Measurements from ENCODE around the gene DTNBP1. TPM values are rescaled to one million over a fixed set of nuclear protein-coding genes. Genes with fewer than 3 reads are reported as not detected.

Gene DTNBP1
- total RNA-seq, 1 experiment from 2014 or later: 12.8 TPM

DNA sequence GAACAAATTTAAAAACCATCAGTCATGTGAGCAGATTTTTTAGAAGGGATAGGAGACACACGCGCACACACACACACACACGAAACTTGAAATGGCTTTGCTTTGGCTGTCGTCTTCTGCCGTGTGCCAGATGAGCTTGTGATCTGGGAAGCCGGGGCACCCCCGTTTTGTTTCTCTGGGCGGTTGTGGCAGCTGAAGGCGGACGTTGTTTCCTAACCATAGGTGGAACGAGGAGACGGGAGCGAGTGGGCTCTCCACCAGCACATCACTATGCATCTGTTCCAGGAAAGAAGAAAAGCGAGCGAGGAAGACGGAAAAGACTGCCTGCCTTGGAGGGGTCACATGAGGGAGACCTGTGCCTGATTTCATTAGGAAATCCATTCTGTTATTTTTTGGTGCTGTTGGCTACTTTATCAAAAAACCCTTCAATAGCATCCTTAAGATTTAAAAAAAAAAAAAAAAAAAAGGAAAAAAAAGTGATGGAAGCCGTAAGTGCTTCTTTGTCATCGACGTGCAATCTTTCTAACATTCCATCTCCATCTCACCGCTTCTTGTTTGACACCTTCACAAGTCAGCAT, 142.1 kb downstream of the DTNBP1 start:
- Mint-ChIP-seq H3K27ac (ENCODE audit: unreplicated experiment) (no peak overlapping the region), H3K4me1 (ENCODE audit: low read depth, unreplicated experiment) (peaks cover 6% of the 10 kb centered on the region), H3K4me3 (ENCODE audit: low read depth, unreplicated experiment) (no peak overlapping the region), H3K27me3 (ENCODE audit: unreplicated experiment) (no peaks in the 10 kb centered on the region), H3K36me3 (ENCODE audit: insufficient read depth, unreplicated experiment) (peaks cover 31% of the 10 kb centered on the region), H3K9me3 (ENCODE audit: low read depth, unreplicated experiment) (no peaks in the 10 kb centered on the region)
- no TSS peak for BruUV-seq (replicated peaks)
- TF ChIP-seq, protein P1, sequence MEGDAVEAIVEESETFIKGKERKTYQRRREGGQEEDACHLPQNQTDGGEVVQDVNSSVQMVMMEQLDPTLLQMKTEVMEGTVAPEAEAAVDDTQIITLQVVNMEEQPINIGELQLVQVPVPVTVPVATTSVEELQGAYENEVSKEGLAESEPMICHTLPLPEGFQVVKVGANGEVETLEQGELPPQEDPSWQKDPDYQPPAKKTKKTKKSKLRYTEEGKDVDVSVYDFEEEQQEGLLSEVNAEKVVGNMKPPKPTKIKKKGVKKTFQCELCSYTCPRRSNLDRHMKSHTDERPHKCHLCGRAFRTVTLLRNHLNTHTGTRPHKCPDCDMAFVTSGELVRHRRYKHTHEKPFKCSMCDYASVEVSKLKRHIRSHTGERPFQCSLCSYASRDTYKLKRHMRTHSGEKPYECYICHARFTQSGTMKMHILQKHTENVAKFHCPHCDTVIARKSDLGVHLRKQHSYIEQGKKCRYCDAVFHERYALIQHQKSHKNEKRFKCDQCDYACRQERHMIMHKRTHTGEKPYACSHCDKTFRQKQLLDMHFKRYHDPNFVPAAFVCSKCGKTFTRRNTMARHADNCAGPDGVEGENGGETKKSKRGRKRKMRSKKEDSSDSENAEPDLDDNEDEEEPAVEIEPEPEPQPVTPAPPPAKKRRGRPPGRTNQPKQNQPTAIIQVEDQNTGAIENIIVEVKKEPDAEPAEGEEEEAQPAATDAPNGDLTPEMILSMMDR (IDR thresholded peaks at IDR 0.05; ENCODE audit: unreplicated experiment): no peak
- intact Hi-C loops (cut with micrococcal nuclease; ENCODE audit: unreplicated experiment): loop anchor here (10.0 kb wide), 1 partner anchor 104 kb away; no protein-coding TSS in a partner anchor
- DNase-seq: no peak
- CTCF ChIA-PET: interaction anchor here (1.7 kb wide), 1 partner anchor 13 kb away, joined by 3 read pairs; no protein-coding TSS in a partner anchor

DNA sequence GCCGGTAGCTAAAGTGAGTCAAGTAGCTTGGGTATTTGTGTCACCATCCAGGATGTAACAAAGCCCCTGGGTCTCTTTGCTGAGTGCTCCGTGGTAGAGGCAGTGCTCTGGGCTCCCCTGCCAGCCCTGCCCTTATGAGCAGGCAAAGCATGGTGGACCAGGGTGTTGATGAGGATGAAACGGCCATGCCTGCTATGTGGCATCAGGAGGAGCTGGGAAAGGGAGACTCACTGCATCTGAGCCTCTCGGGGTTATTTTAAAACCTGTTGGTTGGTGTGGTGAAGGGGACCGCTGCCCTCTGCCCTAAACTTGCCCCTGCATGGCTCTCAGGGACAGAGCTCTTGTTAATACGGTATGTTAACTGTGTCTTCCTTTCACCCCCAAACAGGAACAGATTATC, 143.1 kb downstream of the DTNBP1 start:
- DNase-seq: no peak
- intact Hi-C loops (cut with micrococcal nuclease; ENCODE audit: unreplicated experiment): loop anchor here (10.0 kb wide), 1 partner anchor 105 kb away; no protein-coding TSS in a partner anchor
- TF ChIP-seq, protein P1 (IDR thresholded peaks at IDR 0.05; ENCODE audit: unreplicated experiment): no peak
- H3K27me3 Mint-ChIP-seq (ENCODE audit: unreplicated experiment): no peaks in the 10 kb centered on the region
- CTCF ChIA-PET: no interaction called here
- no peaks in the 10 kb centered on the region for H3K9me3 Mint-ChIP-seq (ENCODE audit: low read depth, unreplicated experiment)
- H3K36me3 Mint-ChIP-seq (ENCODE audit: insufficient read depth, unreplicated experiment): peaks cover 31% of the 10 kb centered on the region
- H3K27ac Mint-ChIP-seq (ENCODE audit: unreplicated experiment): no peak overlapping the region
- no peak overlapping the region for H3K4me3 Mint-ChIP-seq (ENCODE audit: low read depth, unreplicated experiment)
- H3K4me1 Mint-ChIP-seq (ENCODE audit: low read depth, unreplicated experiment): no peaks in the 10 kb centered on the region
- BruUV-seq (replicated peaks): no TSS peak

DNA sequence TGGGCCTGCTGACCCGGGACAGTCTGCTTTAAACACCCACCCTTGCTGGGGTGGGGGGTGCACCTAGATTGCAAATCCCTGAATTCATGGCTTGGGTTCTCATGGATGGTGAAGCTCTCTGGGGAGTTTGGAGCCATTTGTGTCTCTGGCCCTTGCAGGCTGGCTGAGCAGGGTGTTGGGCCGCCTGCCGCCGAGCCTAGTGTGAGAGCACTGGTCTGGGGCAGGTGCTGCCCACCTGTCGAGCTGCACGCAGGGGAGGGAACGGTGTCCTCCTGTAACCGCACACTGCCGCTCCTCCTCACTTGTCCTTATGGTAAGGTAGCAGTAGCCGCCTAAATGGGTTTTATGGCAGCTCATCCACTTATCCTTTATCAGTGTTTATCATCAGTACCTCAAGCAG, 143.9 kb downstream of the DTNBP1 start:
- intact Hi-C loops (cut with micrococcal nuclease; ENCODE audit: unreplicated experiment): no loop called here
- Mint-ChIP-seq H3K27ac (ENCODE audit: unreplicated experiment) (no peak overlapping the region), H3K36me3 (ENCODE audit: insufficient read depth, unreplicated experiment) (peaks cover 34% of the 10 kb centered on the region), H3K4me1 (ENCODE audit: low read depth, unreplicated experiment) (no peaks in the 10 kb centered on the region), H3K9me3 (ENCODE audit: low read depth, unreplicated experiment) (no peaks in the 10 kb centered on the region), H3K4me3 (ENCODE audit: low read depth, unreplicated experiment) (no peak overlapping the region), H3K27me3 (ENCODE audit: unreplicated experiment) (no peaks in the 10 kb centered on the region)
- no TSS peak for BruUV-seq (replicated peaks)
- TF ChIP-seq, protein P1 (IDR thresholded peaks at IDR 0.05; ENCODE audit: unreplicated experiment): no peak
- DNase-seq: no peak
- CTCF ChIA-PET: no interaction called here

DNA sequence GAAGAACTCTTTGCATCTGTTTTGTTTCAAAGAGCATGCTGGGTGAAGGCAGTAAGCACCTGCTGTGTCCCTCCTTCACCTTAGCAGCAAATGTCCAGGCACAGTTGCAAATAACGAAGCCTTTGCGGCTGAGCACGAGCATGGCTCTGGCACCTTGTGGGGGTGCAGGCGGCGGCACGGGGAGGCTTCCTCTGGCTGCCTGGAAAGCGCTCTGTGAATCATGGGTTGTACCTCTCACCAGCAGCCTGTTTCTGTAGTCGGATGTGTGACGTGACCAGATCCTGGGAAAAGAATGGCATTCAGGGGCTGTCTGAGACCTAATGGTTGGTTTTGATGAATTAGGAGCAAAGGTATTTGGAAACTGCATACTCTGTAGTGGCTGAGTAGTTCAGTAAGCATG, 144.8 kb downstream of the DTNBP1 start:
- H3K9me3 Mint-ChIP-seq (ENCODE audit: low read depth, unreplicated experiment): no peaks in the 10 kb centered on the region
- H3K4me3 Mint-ChIP-seq (ENCODE audit: low read depth, unreplicated experiment): no peak overlapping the region
- H3K36me3 Mint-ChIP-seq (ENCODE audit: insufficient read depth, unreplicated experiment): peaks cover 41% of the 10 kb centered on the region
- no peak for DNase-seq
- intact Hi-C loops (cut with micrococcal nuclease; ENCODE audit: unreplicated experiment): no loop called here
- H3K4me1 Mint-ChIP-seq (ENCODE audit: low read depth, unreplicated experiment): no peaks in the 10 kb centered on the region
- H3K27ac Mint-ChIP-seq (ENCODE audit: unreplicated experiment): no peak overlapping the region
- CTCF ChIA-PET: no interaction called here
- no peaks in the 10 kb centered on the region for H3K27me3 Mint-ChIP-seq (ENCODE audit: unreplicated experiment)
- TF ChIP-seq, protein P1 (IDR thresholded peaks at IDR 0.05; ENCODE audit: unreplicated experiment): no peak
- BruUV-seq (replicated peaks): no TSS peak
